GM19351 (cell line): ENCODE measurements around the gene FUS.
A peak's percentile ranks its signal among the peaks of the same experiment; 100 is the strongest.

Experiments used
- ATAC-seq: cut with Tn5 transposase; IDR thresholded peaks from one replicate; pipeline ENCODE4 v1.9.1; 2021; ENCODE audit warnings: mild to moderate bottlenecking, moderate library complexity; ENCODE audit not compliant: unreplicated experiment

The FUS gene

DNA sequence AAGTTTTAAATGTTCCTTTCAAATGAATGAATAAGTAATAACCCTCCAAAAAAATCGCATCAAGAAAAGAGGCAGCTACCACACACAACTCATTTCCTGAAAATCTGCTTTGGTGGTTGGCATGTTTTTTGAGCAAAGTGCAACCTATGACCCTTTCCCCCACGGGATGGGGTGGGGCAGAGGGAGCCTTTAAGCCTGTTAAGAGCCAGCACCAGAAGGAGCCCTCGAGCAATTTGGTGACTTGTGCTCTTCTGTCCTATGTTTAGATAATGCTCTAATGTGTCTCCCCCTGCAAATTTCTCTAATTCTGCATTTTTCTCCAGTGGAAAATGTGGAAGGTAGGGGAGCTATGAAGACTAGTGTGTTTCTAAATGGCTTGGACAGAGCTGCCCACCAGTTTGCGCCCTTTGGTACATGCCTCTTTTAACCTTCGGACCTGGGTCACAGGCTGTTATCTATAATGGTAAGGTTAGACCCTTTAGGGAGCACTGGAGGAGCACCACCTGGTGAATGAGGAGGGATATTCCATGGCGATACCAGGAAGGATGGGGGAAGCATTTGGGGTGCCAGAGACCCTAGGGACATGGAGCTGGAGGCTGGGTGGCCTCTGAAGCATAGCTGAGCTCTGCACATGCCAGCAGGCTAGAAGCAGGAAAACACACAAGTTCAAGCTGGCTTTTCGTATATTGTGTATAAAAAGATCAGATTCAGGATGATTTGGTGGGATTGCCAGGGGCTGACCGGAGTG is 21.1 kb downstream of the FUS start:
- no peak for ATAC-seq

DNA sequence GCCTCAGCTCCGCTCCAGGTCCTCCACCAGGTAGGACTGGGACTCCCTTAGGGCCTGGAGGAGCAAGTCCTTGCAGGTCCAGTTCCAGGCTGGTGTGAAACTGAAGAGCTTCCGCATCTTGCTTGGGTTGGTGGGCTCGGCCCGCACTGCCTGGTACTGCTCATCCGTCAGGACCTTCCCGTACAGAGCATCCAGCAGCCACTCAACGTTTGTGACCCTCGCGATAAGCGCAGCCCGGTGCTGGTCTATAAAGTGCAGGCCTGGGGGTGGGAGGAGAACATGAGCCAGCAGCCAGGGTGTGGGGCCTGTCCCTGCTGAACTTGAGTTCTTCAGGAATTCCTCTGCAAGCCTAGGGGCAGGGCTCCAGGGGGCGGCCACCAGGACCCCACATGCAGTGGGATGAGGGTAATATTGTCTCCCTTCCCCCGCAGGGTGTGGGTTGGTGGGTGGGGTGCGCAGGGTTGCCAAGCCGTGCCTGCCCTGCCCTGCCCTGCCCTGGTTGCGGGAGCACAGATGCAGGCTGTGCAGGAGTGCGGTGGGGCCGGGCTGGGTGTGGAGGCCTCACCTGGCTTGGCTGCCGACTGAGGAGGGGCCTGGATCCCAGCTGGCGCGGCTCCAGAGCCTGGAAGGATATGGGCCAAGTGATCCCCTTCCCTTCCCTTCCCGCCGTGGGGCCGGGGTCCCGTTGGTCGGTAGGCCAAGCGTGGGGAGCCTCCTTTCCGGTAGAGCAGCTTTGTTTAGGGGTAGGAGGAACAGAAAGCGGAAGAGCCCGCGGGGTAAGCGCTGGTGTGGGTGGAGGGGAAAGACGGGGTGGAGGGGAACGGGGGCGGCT is 21.9 kb downstream of the FUS start:
- peak; percentile 57 for ATAC-seq

DNA sequence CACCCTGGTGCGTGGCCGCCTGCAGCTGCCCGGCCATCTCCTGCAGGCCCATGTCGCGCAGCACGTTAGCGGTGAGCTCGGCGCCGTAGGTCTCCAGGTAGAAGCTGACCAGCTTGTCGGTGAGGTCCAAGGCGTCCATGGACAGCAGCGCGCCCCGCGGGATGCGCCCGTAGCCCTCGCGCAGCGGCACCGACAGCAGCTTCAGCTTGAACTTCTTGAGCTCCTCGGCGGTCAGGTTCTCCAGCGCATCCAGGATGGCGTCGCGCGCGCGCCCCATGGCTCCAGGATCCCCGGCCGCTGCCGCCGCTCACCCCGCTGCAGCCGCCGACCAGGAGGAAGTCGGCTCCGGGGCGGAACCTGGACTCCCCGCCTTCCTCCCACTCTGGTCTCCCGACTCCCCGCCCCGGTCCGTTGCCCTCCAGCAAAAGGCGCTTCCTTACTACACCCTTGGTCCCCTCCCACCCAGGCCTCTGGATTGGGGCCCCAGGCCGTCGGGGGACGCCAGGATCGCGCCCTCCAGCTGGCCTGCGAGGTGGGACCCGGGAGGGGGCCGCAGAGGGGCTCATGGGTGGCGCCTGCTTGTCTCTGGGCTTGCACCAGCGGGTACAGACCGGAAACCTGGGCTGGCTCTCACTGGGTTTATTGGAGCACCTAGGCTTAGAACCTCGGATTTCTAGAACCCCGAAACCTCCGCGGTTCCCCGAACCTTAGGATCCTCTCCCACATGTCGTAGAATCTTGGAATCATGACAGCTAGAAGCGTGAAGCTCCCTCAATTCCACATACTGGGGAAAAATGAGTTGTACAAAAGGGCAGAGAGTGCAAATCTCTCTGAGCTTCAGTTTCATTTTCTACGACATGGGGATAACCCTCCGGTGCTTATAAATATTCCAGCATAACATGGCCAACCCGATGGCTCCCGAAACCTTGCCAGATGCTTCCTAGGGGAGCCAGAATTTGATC is 22.8 kb downstream of the FUS start, which contains the start of gene PYCARD:
Gene PYCARD, minus strand, starts transcription at position 347 of the 962 bp plus-strand sequence. Its CDS starts 70 bp downstream, at position 277.
- peak; percentile 29 for ATAC-seq

DNA sequence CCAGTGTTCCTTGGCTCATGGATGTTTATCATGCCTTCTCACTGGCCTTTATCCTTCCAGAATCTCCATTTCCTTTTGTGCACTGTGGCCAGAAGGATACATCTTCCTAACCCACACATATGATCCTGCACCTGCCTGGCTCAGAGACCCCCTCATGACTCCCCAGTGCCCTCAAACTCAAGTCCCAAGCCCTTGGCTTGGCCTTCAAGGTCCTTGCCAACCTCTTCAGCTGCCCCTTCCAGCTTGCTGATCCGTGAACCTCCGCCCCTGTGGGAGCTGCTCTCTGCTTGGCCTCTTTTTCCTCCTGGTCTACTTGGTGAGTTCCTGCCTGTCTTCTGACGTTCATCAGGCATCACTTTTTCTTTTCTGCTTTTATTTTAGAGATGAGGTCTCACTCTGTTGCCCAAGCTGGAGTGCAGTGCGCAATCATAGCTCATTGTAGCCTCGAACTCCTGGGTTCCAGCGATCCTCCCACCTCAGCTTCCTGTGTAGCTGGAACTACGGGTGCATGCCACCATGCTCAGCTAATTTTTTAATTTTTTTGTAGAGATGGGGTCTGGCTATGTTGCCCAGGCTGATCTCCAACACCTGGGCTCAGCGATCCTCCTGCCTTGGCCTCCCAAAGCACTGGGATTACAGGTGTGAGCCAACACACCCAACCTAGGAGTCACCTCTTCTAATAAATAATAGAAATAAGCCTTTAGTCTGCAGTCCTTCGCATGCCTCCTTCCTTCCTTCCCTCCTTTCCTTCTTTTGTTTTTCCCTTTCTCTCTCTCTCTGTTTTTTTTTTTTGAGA is 25.1 kb downstream of the FUS start:
- ATAC-seq: no peak

DNA sequence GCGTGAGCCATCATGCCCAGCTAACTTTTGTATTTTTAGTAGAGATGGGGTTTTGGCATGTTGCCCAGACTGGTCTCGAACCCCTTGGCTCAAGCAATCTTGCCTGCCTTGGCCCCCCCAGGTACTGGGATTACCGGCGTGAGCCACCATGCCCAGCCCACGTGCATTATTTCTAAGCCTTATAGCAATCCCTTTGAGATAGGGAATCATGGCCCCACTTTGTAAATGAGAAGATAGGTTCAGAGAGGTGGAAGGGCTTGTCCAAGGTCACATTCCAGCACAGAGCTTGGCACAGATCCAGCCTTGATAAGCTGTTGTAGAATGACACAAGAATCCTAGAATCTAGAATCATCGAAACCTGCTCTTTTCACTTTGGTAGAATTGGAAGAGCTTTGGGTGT is 26.8 kb downstream of the FUS start:
- ATAC-seq: no peak

DNA sequence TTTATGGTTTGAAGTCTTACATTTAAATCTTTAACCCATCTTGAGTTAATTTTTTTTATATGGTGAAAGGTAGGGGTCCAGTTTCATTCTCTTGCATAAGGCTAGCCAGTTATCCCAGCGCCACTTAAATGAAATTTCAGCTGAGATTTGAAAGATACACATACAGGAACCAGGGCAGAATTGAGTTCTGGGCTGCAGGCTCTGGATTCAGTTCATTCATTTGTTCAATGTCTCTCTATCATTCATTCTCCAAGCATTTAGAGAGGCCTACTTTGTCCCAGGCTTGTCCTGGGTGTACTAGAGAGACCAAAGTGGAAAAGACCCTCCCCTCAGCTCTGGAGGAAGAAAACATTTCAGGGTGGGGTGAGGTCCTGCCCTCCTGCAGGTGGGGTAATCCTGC is 33.4 kb downstream of the FUS start:
- ATAC-seq: no peak

DNA sequence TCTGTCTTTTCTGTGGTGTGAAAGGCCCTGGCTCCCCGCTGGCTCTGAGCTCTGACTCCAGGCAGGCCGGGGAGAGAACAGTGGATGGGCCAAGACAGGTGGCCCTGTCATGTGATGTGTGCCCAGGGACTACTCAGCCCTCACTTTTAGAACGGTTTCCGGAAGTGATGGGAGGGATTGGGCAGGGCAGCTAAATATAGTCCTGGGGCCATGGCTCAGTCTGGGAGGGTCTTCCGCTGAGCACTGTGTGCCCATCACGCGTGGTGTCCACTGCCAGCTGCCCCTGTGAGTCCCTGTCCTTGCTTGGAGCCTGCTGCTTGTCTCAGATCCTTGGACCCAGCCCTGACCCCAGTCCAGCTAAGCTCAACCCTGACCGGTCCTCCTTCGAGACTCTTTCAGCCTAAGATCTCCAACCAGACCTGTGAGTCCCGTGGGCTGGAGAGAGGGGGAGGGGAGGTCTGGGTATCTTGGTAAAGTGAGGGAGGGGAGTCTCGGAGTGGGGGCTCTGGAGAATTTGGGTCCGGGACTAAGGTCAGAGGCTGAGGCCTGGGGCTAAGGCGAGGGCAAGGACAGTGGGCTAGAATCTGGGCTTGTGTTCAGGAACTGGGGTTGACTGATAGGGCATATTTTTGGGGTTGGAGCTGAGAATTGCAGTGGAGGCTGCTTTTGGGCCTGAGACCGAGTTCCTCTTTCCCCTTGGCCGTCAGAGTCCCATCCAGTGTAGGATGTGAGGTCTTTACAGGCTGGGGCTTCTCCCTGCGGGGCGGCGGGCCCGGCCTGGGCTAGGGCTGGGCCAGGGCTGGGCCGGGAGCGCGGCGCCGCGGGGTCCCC is 34.2 kb downstream of the FUS start, which contains the start of gene TRIM72:
Gene TRIM72, plus strand, starts transcription at position 243 of the 831 bp plus-strand sequence. CDS start 620 bp downstream, outside the sequence.
- ATAC-seq: no peak

DNA sequence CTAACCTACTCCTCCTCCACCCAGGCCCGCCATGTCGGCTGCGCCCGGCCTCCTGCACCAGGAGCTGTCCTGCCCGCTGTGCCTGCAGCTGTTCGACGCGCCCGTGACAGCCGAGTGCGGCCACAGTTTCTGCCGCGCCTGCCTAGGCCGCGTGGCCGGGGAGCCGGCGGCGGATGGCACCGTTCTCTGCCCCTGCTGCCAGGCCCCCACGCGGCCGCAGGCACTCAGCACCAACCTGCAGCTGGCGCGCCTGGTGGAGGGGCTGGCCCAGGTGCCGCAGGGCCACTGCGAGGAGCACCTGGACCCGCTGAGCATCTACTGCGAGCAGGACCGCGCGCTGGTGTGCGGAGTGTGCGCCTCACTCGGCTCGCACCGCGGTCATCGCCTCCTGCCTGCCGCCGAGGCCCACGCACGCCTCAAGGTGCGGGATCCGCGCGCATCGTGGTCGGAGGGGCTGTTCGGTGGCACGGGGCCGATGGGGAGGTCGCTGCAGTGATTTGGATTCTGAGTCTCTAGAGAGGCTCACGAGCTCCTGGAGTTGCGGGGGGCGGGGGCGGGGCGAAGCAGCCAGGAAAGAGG is 34.9 kb downstream of the FUS start:
- no peak for ATAC-seq

DNA sequence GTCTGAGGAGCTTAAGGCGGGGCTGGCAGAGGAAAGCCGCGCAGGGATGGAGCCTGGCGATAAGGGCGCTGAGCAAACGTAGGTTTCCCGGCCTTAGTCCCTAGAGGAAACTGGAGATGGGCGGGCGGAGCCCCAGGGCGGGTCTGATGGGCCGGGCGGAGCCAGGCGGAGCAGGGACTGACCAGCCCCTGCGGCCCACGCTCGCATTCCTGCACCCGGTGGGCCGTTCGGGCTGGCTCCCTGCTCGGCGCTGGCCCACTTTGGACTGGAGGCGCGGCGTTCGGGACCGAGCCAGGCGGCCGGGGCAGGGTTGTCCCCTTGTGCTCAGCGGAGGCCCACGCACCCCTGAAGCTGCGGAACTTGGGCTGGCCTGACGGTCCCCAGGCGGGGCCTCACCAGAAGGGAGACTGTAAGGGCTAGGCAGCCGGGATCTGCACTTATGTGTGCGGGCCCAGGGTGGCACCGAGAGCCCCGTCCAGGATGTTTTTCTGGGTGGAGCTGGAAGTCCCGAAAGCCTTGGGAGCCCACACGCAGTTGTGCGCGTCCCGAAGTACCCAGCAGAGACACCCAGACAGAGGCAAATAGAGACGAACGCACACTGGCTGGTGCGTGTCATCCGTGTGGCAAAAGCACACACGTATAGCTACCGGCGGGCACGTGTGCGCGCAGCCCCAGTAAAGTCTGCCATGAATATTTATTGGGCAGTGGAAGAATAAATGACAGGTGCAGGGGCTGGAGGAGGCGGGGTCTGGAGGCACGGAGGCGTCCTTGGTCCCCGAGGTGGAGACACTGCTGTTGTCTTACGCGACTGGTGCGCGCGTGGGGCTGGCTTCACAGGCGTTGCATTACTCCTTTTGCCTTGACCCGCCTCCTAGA is 35.6 kb downstream of the FUS start:
- ATAC-seq: no peak

DNA sequence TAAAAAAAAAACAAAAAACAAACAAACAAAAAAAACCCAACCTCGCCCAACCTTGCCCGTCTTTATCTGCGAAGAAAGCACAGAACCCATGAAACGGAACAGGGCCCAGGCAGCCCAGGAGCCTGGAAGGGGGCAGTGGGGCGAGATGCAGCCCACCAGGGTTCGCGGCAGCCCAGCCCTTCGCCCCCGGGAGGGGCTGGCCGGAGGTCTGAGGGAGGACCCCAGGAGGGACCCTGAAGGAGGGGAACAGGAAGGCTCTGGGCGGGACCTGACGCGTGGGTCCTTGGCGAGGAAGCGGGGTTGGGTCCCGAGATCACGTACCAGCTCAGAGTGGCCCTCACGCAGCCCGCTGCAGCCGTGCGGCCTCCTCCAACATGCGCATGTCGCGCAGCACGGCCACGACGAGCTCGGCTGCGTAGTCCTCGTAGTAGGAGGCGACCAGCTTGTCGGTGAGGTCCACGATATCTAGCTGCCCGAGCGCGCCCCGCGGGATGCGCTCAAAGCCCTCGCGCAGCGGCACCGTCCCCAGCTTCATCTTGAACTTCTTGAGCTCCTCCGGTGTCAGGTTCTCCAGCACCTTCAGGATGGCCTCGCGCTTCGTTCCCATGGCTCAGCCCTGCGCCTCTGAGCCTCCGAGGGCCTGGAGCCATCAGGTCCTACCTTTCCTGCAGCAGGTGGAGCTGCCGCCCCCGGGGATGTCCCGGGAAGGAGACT is 36.6 kb downstream of the FUS start, which contains the start of gene PYDC1:
Gene PYDC1, minus strand, starts transcription at position 714 of the 714 bp plus-strand sequence. Its CDS starts 107 bp downstream, at position 607.
- ATAC-seq: no peak

DNA sequence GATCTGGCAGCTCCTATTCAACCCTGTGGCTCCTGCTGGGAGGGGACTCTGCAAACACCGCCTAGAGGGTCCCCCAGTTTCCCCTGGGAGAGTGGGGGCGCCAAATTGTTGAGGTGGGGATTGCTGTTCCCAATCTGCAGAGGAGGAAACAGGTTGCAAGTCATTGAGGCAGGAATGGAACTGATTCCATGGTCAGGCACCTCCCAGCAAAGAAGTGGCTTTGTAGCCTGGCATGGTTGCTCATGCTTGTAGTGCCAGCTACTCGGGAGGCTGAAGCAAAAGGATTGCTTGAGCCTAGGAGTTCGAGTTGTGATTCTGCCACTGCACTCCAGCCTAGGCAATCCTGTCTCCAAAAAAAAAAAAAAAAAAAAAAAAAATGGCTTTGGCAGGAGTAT is 37.2 kb downstream of the FUS start:
- no peak for ATAC-seq

DNA sequence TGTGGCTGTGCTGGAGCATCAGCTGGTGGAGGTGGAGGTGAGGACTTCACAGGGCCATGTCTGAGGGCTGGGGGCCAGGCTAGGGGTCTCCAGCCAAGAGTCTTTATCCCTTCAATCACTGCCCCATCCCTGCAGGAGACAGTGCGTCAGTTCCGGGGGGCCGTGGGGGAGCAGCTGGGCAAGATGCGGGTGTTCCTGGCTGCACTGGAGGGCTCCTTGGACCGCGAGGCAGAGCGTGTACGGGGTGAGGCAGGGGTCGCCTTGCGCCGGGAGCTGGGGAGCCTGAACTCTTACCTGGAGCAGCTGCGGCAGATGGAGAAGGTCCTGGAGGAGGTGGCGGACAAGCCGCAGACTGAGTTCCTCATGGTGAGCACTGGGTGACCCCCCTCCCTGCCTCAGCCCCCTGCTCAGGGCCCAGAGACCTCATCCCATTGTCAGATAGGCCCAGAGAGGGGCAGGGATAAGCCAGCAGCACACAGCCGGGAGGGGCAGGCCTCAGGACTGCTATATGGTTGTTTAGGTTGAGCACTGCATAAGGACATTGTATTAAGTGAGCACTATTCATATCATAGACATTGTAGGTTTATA is 39.3 kb downstream of the FUS start:
- ATAC-seq: no peak

DNA sequence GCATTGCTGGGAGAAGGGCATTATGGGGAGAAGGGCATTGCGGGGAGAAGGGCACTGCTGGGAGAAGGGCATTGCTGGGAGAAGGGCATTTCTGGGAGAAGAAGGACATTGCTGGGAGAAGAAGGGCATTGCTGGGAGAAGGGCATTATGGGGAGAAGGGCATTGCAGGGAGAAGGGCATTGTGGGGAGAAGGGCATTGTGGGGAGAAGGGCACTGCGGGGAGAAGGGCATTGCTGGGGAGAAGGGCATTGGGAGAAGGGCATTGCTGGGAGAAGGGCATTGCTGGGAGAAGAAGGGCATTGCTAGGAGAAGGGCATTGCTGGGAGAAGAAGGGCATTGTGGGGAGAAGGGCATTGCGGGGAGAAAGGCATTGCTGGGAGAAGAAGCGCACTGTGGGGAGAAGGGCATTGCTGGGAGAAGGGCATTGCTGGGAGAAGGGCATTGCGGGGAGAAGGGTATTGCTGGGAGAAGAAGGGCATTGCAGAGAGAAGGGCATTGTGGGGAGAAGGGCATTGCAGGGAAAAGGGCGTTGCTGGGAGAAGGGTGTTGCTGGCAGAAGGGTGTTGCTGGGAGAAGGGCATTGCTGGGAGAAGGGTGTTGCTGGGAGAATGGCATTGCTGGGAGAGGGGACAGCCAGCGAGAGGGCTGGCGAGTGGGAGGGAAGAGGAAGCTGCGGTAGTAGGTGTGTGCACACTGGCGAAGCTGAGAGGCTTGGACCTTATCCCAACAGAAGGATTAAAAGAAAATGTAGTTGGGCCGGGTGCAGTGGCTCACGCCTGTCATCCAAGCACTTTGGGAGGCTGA is 41.6 kb downstream of the FUS start:
- no peak for ATAC-seq

DNA sequence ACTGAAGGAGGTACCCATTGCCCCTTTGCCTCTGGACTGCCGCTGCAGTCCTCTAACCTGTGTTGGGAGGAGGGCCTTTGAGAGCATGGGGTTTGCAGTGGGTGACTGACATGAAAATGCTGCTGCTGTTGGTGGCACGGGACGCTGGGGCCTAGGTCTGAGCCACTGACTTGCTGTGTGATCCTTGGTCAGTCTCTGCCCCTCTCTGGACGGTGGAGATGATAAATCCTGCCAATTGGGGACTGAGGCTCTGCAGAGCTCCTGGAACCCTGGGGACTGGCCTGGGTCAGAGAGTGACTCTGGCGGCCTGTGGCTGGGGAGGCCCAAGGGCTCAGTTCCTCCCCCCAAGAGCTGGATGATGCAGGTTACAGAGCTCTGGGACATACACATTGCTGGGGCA is 43.1 kb downstream of the FUS start:
- no peak for ATAC-seq

DNA sequence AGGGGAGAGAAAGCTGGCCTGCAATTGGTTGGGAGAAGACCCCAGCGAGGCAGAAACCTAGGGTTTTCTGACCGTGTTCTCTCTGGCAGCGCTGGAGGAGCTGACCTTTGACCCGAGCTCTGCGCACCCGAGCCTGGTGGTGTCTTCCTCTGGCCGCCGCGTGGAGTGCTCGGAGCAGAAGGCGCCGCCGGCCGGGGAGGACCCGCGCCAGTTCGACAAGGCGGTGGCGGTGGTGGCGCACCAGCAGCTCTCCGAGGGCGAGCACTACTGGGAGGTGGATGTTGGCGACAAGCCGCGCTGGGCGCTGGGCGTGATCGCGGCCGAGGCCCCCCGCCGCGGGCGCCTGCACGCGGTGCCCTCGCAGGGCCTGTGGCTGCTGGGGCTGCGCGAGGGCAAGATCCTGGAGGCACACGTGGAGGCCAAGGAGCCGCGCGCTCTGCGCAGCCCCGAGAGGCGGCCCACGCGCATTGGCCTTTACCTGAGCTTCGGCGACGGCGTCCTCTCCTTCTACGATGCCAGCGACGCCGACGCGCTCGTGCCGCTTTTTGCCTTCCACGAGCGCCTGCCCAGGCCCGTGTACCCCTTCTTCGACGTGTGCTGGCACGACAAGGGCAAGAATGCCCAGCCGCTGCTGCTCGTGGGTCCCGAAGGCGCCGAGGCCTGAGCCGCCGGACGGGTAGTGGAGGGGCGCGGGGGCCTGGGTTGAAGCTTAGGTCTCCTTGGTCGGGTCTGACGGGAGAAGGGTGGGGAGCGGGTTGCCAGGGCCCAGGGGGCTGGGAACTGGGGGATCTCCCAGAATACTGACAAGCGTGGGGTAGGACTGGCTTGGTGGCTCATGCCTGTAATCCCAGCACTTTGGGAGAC is 44.4 kb downstream of the FUS start:
- ATAC-seq: no peak
